ENCODE data around the gene SCNM1.

SCNM1 gene

GRCh38 chr1:151165738-151166504, at the start of gene SCNM1, which contains the start of gene LYSMD1:
Gene SCNM1, plus strand, starts transcription at chr1:151166144. Its CDS starts 9 bp downstream, at chr1:151166153.
Gene LYSMD1, minus strand, starts transcription at chr1:151165902. Its CDS starts 644 bp downstream, at chr1:151165258.
- FAIRE-seq = peak; percentile 97

DNA sequence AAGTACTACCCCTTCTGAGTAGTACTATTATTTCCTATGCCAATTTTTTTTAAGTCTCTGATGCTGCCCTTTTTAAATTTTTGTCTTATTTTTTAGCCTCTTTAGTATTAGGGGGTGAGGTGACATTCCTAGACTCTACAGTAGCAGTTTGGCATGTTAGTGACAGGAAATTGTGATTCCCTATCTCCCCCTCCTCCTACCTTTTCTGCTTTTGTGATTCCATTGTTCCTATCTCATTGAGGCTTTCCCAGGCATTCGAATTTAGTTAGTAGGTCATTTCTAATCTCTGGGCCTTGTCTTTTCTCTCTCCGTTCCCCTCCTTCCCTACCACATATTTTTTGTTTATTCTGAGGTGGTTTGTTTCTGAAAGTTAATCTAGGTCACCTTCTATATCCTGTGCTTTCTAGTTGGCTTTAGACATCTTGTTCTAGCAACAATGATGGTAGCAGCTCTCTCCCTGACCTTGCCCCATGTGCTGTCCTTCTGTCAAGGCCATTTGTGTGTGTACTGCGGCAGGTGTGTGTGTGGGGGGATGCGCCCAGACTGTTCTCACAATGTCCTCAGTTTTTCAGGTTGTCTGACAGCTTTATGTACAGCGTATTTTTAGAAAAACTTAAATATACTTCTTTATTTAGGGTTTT, 41.1 kb upstream of the SCNM1 start:
- FAIRE-seq = no peak

DNA sequence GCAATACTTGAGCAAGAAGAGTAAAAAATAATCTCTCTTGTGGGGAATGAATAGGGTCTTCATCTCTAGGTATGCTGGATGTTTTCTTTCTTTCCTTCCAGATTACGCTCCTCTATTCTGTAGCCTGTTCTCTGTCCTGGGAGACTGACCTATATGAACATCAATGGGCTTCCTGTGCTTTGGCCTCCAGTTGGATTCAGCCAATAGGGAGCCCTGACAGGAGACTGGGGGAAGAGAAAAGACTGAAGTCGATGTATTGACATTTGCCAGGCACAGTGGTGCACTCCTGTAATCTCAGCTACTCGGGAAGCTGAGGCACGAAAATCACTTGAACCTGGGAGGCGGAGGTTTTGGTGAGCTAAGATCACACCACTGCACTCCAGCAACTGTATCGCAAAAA, 37.1 kb upstream of the SCNM1 start:
- FAIRE-seq = no peak

GRCh38 chr1:151130987-151131586, 34.9 kb upstream of the SCNM1 start:
- FAIRE-seq = no peak

- FAIRE-seq = no peak
Observed at GRCh38 chr1:151131701-151132334, 34.1 kb upstream of the SCNM1 start.

- FAIRE-seq = no peak
Observed at GRCh38 chr1:151132335-151133017, 33.5 kb upstream of the SCNM1 start.

GRCh38 chr1:151133018-151133806, 32.7 kb upstream of the SCNM1 start:
- no peak for FAIRE-seq

- no peak for FAIRE-seq
Observed at GRCh38 chr1:151134396-151134795, 31.5 kb upstream of the SCNM1 start.

GRCh38 chr1:151134991-151135390, 31.0 kb upstream of the SCNM1 start:
- no peak for FAIRE-seq

DNA sequence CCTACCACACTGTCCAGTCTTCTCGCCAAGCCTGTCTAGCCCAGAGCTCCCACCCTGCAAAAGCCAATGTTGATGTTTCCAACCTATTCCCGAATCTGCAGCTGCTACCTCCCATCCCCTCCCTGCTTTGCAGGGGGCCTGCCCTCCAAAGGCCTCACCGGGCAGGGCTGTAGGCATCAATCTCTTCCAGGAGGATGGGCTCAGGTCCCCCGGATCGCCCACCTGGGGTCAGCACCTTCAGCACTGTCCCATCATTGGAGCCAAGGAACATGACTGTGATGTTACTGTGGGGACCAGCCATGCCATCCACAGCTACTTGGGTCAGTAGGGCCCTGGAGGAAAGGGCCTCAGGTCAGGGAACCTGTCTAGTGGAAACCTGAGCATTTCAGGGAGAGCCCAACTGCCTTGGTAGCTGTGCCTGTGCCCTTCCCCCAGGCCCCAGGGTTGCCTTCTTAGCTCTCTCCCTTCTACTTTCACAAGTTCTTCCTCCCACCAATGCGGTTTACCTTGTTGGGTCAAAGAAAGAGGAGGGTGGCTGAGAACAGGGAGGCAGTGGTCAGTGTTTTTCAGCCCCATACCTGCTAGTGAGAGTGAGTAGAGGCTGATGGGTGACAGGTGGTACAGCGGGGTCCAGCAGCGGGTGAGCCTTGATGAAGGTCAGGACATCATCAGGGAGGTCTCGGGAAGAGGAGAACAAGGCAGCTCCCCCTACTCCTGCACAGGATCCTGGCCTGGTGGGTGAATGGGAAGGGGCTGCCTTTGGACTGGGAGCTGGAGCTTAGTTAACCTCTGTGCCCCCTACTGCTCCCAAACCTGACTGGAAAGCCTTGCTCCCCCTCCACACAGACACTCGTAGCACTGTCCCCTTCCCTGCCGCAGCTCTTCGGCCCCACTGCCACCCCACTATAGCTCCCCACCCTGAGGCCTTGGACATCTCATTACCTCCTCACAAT, 30.2 kb upstream of the SCNM1 start:
- no peak for FAIRE-seq

DNA sequence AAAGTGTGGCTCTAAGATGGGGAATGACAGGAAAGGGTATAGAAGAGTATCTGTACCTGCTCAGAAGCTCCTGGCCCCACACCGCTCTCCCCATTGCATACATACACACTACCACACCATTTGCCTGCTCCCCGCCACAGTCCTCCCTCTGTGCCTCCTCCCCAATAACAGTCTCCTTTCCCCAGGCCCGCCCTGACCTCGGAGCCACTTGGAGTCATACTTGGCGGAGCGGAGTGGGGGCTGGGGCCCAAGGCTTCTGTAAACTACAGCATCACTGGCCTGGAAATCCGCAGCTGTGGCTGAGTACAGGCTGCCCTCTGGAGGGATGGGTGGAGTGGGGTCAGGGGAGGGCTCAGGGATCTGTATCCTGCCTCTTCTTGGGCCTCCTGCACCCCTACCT, 28.2 kb upstream of the SCNM1 start:
- no peak for FAIRE-seq

- no peak for FAIRE-seq
Observed at GRCh38 chr1:151142411-151143056, 23.4 kb upstream of the SCNM1 start.

DNA sequence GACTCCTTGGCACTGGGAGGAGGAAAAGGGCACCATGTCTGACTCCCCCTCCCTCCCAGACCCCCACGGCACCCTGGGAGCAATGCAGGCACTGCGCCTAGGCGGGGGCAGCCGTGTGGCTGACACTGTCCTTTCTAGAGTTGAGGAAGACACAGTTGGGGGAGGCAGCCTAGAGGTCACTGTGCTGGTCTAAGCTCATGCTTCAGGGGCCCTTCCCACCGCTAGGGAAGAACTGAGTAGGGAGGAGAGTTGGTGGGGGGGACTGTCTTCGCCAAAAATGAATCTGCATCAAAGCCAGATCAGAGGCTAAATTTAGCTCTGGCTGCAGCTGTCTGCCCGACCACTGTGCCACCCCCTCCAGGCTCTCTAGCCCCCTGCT, 22.9 kb upstream of the SCNM1 start:
- FAIRE-seq = no peak

DNA sequence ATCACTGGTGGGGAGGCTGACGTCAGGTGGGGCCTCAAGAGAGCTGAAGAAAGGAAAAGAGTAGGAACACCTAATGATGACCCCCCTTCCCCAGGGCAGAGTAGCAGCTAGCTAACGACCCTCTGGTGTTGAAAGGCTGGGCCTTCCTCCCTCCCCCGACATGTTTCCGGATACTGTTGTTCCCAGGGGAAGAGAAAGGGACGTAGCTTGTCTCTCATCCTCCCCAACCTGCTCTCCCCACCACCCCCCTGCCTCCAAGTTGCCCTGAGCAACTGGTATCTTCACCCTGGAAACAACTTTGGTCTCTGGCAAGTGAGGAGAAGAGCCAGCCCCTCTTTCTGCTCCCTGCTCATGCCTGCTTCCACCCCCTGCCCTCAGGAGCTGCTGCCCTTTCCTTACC, 22.0 kb upstream of the SCNM1 start:
- no peak for FAIRE-seq

GRCh38 chr1:151144474-151145303, 21.3 kb upstream of the SCNM1 start:
- no peak for FAIRE-seq

DNA sequence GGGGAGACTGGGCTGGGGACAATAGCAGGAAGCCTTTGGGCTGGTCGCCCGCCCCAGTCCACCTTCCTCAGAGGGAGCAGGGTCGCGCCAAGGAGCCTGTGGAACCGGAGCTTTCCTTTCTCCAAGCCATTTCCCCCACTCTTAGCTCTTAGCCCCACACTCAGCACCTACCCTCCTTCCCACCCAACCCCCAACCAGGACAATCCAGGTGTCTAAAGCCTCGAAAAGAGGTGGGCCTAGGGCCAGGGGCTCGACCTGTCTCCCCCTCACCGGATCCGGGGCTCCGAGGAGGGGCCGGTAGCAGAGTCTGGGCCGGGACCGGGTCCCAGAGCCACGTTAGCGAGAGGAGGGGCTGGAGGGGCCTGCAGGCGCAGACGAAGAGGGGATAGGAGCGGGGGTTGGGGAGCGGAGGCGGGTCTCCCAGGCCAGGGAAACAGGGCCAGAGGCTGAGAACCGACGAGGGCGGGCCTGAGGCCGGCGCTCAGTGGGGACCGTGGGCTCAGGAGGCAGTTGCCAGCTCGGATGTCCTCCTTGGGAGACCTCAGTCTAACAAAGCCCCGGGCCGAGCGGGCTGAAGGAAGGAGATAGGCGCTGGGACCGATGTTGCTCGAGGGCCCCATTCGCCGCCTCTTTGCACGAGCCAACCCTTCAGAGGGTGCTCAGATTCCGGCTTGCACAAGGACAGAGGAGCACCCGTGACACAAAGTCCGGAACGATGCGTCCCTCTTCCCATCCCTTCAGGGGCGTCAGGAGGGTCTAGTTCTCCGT, 20.5 kb upstream of the SCNM1 start:
- no peak for FAIRE-seq

- no peak for FAIRE-seq
Observed at GRCh38 chr1:151146072-151146411, 19.9 kb upstream of the SCNM1 start.

DNA sequence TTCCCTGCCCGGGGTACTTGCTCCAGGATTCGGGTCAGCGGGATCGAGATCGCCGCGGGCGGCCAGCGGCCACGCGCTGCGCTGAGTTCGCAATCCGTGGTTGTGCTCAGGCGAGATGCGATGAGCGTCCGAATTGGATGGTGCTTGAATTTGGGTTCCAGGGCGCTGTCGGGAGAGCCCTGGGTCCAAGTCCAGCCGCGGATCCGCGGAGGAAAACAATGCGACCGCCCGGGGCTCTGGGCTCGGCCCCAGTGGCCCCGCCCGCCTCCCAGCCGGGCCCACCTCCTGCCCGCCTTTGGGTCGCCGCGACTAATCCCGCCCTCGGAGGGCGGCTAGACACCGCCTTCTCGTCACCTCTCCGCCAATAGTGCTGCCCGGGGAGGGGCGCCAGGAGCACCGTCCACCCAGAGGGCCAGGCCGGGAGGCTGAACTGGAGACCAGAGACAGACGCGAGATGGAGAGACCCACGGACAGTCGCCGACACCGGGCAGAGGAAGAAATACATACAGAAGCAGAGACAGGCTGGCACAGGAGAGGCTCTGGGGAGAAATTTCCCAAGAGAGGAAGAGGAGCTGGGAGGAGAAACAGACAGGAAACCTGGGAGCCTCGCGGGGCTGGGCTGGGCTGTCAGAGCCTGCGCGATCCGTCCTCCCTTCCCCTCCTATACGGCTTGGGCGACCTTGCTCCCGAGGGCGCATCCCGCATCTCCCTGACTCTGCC, 19.4 kb upstream of the SCNM1 start, which contains the start of gene SEMA6C:
Gene SEMA6C, minus strand, starts transcription at position 220 of the 720 bp plus-strand sequence. CDS start 4,010 bp downstream, outside the sequence.
- peak; percentile 36 for FAIRE-seq

Data from G401.6 (cell line).